HG03469 (cell line): ENCODE results near the gene EXO1.
A peak's percentile ranks its signal among the peaks of the same experiment; 100 is the strongest.
"Not testable (repeated sequence)": the region's sequence is repeated elsewhere in the genome, so short reads cannot be mapped to it uniquely, and the experiment has no call there.

Experiments used
- ATAC-seq: cut with Tn5 transposase; IDR thresholded peaks from one replicate; pipeline ENCODE4 v1.9.1; 2021; ENCODE audit warnings: mild to moderate bottlenecking, moderate library complexity, moderate number of reproducible peaks; ENCODE audit not compliant: unreplicated experiment

Gene EXO1

DNA sequence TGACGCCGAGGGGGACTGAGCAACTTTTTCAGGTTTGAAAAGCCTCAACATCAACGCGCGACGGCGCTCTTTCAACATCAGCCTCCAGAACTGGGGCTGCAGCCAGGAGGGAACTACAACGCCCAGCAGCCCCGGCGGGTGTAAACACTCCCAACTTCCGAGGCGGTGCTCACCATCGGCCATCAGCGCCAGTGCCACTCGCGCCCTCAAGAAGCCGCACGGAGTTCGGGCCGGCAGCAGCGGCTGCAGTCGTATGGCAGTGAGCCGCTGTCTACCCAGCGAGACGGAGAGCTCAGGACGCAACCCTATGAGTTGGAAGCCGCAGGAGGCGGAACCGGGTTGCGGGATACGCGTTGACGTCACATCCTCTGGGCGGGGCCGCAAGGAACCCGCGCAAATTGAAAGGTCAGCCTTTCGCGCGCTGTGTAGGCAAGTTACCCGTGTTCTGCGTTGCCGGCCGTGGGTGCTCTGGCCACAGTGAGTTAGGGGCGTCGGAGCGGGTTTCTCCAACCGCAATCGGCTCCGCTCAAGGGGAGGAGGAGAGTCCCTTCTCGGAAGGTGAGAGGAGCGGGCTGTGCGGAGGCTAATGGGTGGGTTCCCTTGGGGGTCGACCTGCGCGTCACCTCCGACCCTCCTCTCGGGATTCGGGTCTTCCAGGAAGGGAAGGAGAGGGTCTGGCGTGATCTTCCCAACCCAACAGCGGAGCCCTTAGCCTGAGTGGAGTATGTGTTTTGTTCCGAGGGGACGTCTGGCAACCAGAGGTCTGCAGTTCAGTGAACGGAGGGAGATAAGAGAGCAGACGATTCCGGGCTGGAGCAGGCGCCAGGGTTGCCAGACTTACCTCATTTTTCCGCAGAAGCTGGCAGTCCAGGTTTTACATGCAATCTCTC lies at the start of gene EXO1:
EXO1 (plus strand) TSS at position 409 of the 890 bp plus-strand sequence. CDS start 2,222 bp downstream, outside the sequence.
- ATAC-seq, result peak; percentile 93

DNA sequence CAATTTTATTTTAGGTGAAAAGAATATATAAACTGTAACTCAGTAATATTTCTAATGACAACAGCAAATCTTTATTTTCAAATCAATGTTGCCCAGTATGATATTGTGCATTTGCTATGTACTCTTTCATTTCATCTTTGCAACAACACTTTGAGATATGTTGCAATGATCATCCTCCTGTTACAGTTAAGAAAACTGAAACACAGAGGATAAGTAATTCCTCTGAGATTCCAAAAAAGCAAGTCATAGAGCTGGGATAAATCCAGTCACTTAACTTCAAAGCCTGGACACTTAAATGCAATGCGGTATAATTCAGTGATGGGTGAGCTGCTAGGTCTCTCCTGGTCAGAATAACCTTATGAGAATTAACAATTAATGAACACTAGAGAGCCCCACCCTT lies 48.6 kb upstream of the EXO1 start:
- no peak for ATAC-seq

DNA sequence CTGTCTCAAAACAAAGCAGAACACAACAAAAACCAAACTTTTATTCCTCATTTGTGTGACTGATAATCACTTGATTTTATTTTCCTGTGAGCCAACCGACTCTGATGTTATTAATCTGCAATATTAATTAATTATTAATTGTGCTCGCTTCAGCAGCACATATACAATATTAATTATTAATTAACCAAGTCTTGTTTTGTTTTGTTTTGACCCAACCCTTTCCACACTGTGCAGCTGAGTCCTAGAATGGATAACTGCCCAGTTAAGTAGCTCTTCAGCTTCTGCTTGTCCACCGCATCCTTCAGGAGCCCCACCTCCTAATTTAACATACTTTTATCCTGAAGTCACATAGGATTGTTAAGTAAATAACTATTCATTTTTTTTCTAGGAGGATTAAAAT lies 47.4 kb upstream of the EXO1 start:
- ATAC-seq, result no peak

DNA sequence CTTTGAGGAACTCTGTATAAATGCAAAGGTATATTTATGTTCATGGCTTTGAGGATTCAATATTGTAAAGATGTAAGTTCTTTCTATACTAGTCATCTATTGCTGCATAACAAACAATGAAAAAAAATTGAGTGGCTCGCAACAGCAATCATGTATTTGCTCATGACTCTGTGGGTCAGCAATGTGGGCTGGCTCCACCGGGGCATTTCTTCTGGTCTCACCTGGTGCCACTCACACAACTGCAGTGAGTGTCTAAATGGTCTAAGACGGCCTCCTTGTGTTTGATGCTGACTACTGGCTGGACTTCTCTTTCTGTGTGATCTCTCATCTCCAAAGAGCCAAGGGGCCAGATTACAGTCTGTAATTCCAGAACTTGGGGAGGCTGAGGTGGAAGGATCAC lies 45.1 kb upstream of the EXO1 start:
- ATAC-seq, result no peak

DNA sequence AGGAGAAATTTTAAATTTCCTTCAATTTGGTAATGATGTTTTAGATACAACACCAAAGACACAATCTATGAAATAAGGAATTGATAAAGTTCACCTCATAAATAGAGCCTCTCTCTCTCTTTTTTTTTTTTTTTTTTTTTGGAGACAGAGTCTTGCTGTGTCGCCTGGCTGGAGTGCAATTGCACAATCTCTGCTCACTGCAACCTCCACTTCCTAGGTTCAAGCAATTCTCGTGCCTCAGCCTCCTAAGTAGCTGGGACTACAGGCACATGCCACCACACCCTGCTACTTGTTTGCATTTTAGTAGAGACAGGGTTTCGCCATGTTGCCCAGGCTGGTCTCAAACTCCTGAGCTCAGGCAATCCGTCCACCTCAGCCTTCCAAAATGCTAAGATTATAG lies 43.3 kb upstream of the EXO1 start:
- ATAC-seq, result not testable (repeated sequence)

DNA sequence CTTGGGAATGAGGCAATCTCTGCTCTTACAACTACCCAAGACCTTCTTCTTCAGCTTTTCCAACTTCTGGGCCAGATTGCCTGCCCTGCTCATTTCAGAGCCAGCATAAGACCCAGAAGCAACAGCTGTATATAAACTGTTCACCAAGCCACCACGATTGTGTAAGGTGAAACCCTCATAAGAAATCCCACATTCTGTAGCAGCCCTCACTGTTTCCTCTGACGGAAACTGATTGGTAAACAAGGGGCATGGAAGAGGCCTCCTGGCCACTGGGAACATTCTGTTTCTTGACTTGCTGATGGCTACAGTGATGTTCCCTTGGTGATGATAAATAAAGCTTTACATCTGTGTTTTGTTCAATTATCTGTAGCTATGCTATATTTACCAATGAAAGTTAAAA lies 39.7 kb upstream of the EXO1 start:
- no peak for ATAC-seq

DNA sequence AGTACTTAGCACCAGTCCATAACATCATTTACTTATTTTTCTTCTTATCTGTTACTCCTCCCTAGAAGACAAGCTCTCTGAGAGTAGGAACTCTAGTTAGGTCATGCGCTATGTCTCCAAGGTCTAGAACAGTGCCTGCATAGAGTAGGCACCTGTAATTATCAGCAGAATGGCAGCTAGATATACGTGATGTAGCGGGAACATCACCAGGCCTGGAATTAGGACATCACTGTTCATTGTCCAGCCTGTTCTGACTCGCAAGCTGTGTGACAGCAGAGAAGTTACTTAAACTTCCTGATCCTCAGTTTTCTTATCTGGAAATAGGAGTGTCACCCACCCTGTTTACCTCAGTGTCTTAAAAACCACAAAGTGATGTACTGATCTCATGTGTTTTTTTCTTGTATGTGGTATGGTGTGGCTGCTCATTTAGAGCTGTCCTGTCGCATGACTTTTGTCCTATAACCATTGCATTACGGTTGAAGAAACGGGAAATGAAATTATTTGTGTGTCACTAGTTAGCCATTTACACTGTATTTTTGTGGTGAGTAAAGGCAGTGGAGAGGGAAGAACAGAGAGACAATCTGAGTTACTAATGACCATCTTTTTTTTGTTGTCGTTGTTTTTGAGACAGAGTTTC lies 37.1 kb upstream of the EXO1 start:
- ATAC-seq, result peak; percentile 69

DNA sequence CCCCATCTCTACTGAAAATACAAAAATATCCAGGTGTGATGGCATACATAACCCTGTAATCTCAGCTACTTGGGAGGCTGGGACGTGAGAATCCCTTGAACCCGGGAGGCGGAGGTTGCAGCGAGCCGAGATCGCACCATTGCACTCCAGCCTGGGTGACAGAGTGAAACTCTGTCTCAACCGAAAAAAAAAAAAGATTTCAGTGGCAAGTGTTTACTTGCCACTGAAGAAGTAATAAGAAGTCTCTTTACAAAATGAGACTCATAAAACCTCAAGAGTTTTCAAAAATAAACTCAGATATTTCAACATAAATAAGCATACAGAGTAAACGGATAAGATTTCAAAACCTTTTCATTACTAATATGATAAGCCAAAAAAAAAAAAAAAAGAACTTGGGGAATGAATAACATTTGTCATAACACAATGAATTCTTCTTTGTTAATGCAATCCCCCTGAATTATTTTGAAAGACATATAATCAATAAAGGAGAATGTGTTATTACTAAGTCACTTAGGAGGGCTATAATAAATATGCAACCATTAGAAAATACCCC lies 34.2 kb upstream of the EXO1 start:
- no peak for ATAC-seq

DNA sequence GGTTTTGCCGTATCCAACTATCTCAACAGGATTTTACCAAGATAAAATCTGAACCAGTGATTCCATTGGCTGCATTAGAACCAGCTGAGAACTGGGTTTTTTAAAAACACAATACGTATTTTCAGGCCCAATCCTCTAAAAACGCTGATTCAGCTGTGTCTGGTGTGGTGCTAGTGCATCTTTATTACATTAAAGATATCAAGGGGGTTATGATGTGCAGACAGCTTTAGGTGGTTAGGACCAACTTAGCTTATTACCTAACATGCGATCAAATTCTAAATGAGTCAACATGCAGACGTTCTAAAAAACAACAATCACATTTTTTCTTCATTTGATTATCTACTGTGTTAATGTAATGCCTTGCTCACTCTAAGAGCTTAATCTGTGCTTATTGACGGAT lies 32.0 kb upstream of the EXO1 start:
- ATAC-seq, result no peak

DNA sequence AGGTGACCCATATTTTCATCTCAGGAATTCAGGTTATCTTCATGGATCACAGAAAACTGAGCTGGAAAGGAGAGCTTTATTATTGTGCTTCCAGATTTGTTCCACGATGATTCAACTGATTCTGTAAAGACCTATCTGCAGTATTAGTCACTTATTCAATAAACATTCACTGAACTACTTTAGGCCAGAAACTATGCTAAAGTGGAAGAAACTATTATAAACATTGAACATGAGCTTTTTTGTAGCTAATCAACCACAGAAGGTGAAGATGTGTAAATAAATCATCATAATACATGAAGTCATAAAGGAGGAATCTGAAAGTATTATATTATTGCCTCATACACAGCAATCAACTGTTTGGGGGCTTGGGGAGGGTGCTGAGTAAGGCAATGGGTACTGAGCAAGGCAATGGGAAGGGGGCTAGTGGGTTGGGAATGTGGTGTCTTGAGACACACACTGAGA lies 30.6 kb upstream of the EXO1 start:
- no peak for ATAC-seq

DNA sequence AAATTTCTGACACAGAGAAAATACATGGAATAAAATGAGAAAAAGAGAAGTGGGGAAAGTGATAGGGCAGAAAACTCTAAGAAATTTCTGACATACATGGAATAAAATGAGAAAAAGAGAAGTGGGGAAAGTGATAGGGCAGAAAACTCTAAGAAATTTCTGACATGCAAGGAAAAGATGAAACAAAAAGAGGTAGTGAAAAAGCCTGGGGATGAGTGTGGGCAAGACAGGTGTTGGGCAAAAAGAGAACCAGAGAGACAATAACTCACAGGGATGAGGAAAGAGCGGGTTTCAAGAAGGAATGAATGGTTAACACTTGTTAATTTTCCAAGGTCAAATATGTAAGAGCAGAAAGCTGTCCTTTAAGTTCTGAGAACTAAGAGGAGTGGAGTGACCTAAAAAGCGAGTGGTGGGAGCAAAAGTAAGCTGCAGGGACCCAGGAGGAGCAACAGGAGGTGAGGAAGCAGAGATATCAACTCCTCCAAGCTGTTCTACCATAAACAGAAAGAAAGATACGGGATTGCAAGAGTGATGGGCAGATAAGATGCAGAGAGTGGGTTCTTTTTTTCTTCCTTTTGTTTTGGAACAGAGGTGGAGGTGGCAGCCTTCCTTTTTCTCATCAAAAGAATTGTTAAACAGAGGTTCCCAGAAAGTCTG lies 29.9 kb upstream of the EXO1 start:
- ATAC-seq, result peak; percentile 47

DNA sequence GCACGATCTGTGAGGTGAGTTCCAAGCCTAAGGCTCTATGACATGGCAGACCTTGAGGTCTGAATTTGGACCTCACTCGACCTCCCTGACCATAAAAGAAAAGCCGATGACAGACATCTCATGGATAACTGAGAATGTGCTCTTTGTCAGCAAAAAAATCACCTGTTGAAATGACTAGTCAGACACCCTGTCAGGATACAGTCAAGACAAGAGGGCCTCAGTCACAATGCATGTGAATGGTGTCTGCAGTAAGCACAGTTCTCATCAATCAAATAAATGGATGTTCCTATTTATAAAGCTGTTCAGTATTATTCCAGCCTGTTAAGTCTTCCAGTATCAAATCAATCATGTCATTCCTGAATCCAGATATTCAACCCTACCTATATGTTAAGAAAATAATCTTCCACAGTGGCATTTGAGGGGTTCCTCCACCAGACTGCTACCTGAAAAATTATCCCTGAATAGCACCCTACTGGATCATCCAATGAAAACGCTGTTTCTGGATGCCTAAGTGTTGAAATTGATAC lies 28.6 kb upstream of the EXO1 start:
- no peak for ATAC-seq

DNA sequence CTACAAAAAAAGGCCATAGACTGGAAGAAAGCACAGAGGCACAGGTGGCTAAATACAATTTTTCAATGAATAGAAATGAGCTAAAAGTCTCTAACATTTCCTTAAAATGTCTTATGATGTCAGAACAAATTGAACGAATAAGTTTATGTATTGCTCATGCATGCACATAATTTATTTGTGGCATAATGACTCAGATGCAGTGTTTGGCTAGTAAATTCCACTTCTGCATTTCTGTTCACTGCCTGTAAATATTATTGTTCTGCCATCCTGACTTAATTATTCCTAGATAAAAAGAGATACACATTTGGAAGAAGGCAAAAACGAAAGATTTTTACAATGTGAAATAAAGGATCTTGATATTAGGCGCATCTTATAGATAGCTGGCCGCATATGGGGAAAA lies 26.6 kb upstream of the EXO1 start:
- no peak for ATAC-seq

DNA sequence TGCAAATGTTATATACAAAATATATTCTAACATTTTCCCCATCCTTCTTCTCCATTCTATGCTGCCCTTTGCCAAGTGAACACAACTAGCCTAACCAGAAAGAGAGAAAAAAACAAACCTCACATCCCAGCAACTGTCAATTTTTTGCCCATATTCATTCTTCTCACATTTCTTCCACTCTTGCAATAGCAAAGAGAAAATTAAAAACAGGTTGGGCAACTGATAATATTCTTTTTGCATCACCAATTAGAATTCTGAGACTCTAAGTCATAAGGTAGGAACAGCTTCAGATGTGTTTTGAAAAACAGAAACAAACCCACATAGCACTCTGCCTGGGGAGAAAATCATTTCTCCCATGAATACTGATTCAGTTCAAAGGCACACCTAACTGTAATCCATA lies 25.2 kb upstream of the EXO1 start:
- ATAC-seq, result no peak

DNA sequence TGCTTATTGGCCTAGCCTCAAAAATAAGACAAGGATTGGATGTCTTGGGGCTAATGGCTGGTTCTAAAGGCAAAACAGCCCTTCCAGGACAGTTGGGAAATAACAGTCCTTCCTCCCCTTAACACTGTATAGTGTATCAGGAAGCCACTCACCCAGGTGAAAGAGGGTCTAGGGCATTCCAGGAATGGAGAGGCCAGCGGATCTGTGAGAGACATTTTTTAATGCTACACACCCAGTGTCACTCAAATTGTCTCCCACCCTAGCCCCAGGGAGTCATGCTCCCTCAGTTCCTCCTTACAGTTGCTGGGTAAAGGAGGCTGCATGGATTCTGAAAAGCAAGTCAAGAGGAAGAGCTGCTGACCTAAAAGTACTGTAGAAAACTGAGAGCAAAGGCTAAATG lies 24.1 kb upstream of the EXO1 start:
- ATAC-seq, result no peak

DNA sequence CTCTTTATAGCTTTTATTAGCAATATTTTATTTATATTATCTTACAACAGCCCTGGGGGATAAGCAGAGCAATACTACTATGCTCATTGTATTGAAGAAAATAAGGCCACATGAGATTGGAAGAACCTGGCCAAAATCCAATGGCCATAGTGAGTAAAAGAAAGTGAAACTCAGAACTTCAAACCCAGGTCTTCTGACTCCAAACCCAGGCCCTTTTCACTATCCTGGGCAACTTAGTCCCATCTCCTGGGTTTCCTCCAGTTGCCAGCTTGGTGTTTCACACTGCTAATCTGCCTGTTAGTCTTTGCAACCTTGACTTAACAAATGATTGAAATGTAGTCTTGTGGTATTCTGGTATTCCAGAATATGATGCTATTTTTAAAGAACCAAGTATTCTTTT lies 22.4 kb upstream of the EXO1 start:
- ATAC-seq, result no peak

DNA sequence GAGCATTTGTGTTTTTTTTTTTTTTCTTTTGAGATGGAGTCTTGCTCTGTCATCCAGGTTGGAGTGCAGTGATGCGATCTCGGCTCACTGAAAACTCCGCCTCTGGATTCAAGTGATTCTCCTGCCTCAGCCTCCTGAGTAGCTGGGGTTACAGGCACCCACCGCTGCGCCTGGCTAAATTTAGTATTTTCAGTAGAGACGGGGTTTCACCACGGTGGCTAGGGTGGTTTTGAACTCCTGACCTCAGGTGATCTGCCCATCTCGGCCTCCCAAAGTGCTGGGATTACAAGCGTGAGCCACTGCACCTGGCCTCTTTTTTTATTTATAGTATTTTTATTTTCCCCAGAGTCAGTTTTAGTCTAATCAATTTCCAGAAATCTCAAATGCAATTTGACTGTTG lies 21.4 kb upstream of the EXO1 start:
- not testable (repeated sequence) for ATAC-seq

DNA sequence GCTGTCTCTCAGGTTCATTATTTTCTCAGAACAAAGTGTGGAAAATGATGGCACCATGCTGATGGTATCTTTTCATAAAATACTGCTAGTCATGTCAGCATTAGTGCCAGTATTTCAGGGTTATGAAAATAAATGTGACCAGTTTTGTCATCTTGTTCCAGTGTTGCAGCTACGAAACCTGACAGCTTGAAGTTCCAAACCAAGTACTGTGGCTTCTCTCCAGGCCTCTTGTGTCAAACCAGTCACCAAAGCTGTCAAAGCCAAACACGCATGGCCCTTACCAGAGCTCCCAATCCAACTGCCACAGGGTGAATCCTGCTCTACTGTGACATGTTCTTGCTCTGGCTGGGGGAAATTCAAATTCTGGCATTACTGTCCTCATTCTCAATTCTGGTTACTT lies 20.7 kb upstream of the EXO1 start:
- no peak for ATAC-seq

DNA sequence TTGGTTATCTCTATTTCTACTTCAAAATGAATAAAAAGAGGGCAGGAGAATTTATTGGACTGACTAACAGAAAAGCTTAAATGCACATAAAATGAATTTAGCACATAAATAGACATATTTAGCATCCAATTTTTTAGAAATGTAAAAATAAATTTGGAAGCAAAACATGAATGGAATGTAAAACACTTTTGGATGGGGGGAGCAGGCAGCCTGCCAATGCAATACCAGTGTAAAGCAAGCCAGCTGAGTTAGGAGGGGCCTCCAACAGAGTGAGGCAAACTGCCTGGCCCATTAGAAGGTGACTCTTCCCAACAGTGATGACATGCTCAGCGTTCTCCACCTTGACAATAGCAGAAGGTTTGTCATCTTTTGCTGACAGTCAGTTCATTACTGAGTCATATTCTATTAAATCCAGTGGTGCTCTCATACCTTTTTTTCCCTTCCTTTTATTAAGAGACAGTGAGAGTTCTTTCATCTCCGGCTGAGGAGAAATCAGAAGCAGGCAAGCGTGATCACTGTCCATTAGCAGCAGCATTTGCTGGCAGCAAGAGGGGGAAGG lies 19.5 kb upstream of the EXO1 start:
- ATAC-seq, result no peak

DNA sequence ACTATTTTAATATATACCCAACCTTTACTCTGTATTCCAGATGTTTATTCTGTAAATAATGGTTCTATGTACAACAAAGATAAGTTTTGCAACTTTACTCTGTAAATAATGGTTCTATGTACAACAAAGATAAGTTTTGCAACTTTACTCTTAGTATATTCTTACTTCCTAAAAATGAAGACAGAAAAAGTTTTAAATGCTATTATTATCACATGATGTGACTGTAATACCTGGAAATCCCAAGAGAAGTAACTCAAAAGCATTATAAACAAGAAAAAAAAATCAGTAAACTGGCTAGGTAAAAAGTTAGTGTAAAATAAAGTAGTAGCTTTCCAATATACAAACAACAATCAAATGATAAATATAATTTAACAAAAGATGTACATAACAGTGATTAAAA lies 18.5 kb upstream of the EXO1 start:
- ATAC-seq, result no peak
